Measurements from ENCODE around the gene SYVN1.

GRCh38 chr11:65151331-65151899, 17.1 kb upstream of the SYVN1 start:
- TF ChIP-seq CTCF (IDR thresholded peaks at IDR 0.05) (no peak), POLR2A (IDR thresholded peaks at IDR 0.05) (no peak), POLR2AphosphoS5 (IDR thresholded peaks at IDR 0.05; ENCODE audit: insufficient read depth in 1 of 2, low read depth in 1 of 2) (no peak)
